K562 (cell line): Measurements from ENCODE around the gene IFI16. TPM values are rescaled to one million over a fixed set of nuclear protein-coding genes. Genes with fewer than 3 reads are reported as not detected.

ENCODE experiments used
- CBFA2T2 ChIP-seq: fragments of 450-650 bp; conservative IDR thresholded peaks from 2 replicates; pipeline ENCODE4 v1.6.1; 2017; ENCODE audit warnings: mild to moderate bottlenecking
- CBFA2T3 ChIP-seq: fragments of 450-650 bp; IDR thresholded peaks from 2 replicates; pipeline ENCODE4 v1.6.1; 2017
- CREB1 ChIP-seq, 2 experiments: sonication (generic) in 1 of 2; formaldehyde crosslinking in 1 of 2; IDR thresholded peaks; 2 replicates each; pipeline versions ENCODE4 v1.6.1 to v1.8.0; 2012 to 2022; ENCODE audit warnings: inconsistent platforms in 1 of 2, mild to moderate bottlenecking in 1 of 2, missing genetic modification reagents in 1 of 2, moderate library complexity in 1 of 2
- CREB5 ChIP-seq: fragments of 250-450 bp; sonication (Bioruptor Pico); IDR thresholded peaks from 2 replicates; pipeline ENCODE4 v1.5.0; 2020; ENCODE audit warnings: mild to moderate bottlenecking
- ELF2 ChIP-seq: fragments of 250-450 bp; sonication (Bioruptor Pico); IDR thresholded peaks from 2 replicates; pipeline ENCODE4 v1.5.0; 2021; ENCODE audit warnings: mild to moderate bottlenecking
- HDAC2 ChIP-seq: fragments of 450-650 bp; IDR thresholded peaks from 2 replicates; pipeline ENCODE4 v1.6.1; 2016; ENCODE audit warnings: mild to moderate bottlenecking
- MGA ChIP-seq: fragments of 450-650 bp; IDR thresholded peaks from 2 replicates; pipeline ENCODE4 v1.6.1; 2016; ENCODE audit warnings: mild to moderate bottlenecking, moderate library complexity
- NCOR1 ChIP-seq: fragments of 450-650 bp; IDR thresholded peaks from 2 replicates; pipeline ENCODE4 v1.6.1; 2016; ENCODE audit warnings: mild to moderate bottlenecking, moderate library complexity
- THRAP3 ChIP-seq: fragments of 450-650 bp; IDR thresholded peaks from 2 replicates; pipeline ENCODE4 v1.6.1; 2016; ENCODE audit warnings: mild to moderate bottlenecking, inconsistent platforms, borderline replicate concordance
- ZFP1 ChIP-seq: fragments of 450-650 bp; formaldehyde crosslinking; IDR thresholded peaks from 2 replicates; pipeline ENCODE4 v1.4.0; 2020; ENCODE audit warnings: mild to moderate bottlenecking, mixed read lengths
- ZNF124 ChIP-seq: sonication (generic); formaldehyde crosslinking; IDR thresholded peaks from 2 replicates; pipeline ENCODE4 v1.8.1; 2022; ENCODE audit warnings: missing genetic modification reagents
- ZNF445 ChIP-seq: fragments of 250-450 bp; sonication (Bioruptor Pico); IDR thresholded peaks from 2 replicates; pipeline ENCODE4 v1.4.0; 2020; ENCODE audit warnings: low read depth, mild to moderate bottlenecking, moderate library complexity
- ZNF589 ChIP-seq: fragments of 200-800 bp; sonication (Bioruptor generic); IDR thresholded peaks from 2 replicates; pipeline ENCODE4 v1.6.1; 2016; ENCODE audit warnings: low read depth, missing genetic modification characterization, missing compliant biosample characterization
- ZNF639 ChIP-seq, 2 experiments: fragments of 200-800 bp in 1 of 2; sonication (Bioruptor generic) in 1 of 2; sonication (generic) in 1 of 2; formaldehyde crosslinking in 1 of 2; IDR thresholded peaks in 1 of 2; conservative IDR thresholded peaks in 1 of 2; 2 replicates each; pipeline versions ENCODE4 v1.5.0 to v1.6.1; 2016 to 2020; ENCODE audit warnings: missing compliant biosample characterization in 1 of 2, missing genetic modification characterization in 1 of 2, missing genetic modification reagents in 1 of 2
- polyA plus RNA-seq, 8 experiments: library from polyadenylated mRNA; depleted of rRNA in 4 of 8; stranded (reverse) in 5 of 8; unstranded in 3 of 8; fragments of >200 nt; fragmentation: Nextera tagmentation in 2 of 8; fragmentation: Illumina TruSeq in 1 of 8; extraction: Ambion mirVana in 2 of 8; extraction: Trizol in 1 of 8; gene quantifications; 2 replicates each; pipeline versions ENCODE4 v1.2.1 to v1.2.3, GENCODE V29; 2011 to 2014; ENCODE audit warnings: inconsistent platforms in 1 of 8, missing spikeins in 1 of 8
- total RNA-seq, 7 experiments: library from RNA; depleted of rRNA in 6 of 7; stranded (reverse); fragments of >200 nt in 6 of 7; fragmentation: Illumina TruSeq in 2 of 7; extraction: Trizol in 2 of 7; gene quantifications; 2 replicates each; pipeline versions ENCODE4 v1.2.1 to v1.2.3, GENCODE V29; 2011 to 2021; ENCODE audit warnings: low replicate concordance in 1 of 7

Gene IFI16
- total and polyA plus RNA-seq, 9 of the 15 experiments (the other 6 are each of a cell fraction or from before 2014, with no cell fraction given), result 0.70 to 2.8 (median 1.6) TPM

- TF ChIP-seq ZNF639 (CRISPR knock-in tag; conservative IDR thresholded peaks at IDR 0.05 in 1 of 2, IDR thresholded peaks at IDR 0.05 in 1 of 2), result peak in 1 of 2 experiments; percentile 68; a peak in 2 of 4 replicates
- no peak for TF ChIP-seq ZFP1 (CRISPR knock-in tag)
- peak; percentile 28; the same call in 1 of the 2 replicates for TF ChIP-seq MGA
- no peak for TF ChIP-seq ELF2
- TF ChIP-seq ZNF589 (CRISPR knock-in tag), result peak; percentile 91; the same call in 1 of the 2 replicates
- 0 out of 2 replicates have a peak, but pooled peaks have one; percentile 8 for TF ChIP-seq NCOR1
- TF ChIP-seq CBFA2T2, result peak; percentile 37
- no peak for TF ChIP-seq CREB1 (IDR thresholded peaks at IDR 0.05)
- no peak for TF ChIP-seq CREB1 (CRISPR knock-in tag; IDR thresholded peaks at IDR 0.05)
- TF ChIP-seq THRAP3, result no peak
- TF ChIP-seq ZNF445 (CRISPR knock-in tag), result 0 out of 2 replicates have a peak, but pooled peaks have one; percentile 27
- TF ChIP-seq ZNF124 (CRISPR knock-in tag), result no peak
- peak; percentile 96 for TF ChIP-seq HDAC2
- no peak for TF ChIP-seq CREB5 (CRISPR knock-in tag)
- peak; percentile 58 for TF ChIP-seq CBFA2T3
These were observed at the start of gene IFI16 (continued) for GRCh38 chr1:159009704-159010361.
